Measurements from ENCODE around the gene IGFL2.

The IGFL2 gene

DNA sequence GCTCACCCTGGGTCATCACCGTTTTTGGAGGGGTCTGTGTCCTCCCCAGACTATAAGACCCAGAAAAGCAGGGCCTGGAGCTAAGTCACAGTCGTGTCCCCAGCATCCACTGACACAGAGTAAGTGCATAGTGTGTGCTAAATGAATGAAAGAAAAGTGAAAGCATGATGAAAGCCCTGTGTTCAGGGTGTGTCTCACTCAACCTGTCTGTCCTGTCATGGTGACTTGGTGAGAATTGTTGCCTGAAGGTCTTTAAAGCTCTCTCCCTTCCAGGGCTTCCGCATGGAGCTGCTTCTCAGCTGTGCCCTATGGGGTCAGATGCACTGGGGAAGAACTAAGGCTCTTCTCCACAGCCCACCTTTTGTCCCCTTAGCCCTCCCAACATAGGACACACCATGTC is 61.0 kb downstream of the IGFL2 start:
- DNase-seq (ENCODE audit: low spot score): no peak

DNA sequence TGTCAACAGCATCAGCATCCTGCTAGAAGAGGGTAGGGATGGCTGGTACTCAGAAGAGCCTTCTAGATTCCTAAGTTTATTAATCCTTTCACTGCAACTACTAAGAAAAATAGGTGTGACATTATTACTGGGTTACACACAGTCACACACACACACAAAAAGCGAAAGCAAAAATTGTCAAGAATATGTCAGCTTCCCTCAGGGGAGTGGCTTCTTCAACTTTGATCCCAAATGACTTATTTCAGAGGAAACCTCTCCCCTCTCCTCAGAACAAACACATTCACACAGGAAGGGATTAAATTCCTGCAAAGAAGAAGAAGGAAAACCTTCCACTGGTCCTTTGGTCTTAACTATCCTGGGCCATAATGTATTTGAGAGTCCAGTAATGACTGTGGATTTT is 61.4 kb downstream of the IGFL2 start:
- DNase-seq (ENCODE audit: low spot score): no peak

DNA sequence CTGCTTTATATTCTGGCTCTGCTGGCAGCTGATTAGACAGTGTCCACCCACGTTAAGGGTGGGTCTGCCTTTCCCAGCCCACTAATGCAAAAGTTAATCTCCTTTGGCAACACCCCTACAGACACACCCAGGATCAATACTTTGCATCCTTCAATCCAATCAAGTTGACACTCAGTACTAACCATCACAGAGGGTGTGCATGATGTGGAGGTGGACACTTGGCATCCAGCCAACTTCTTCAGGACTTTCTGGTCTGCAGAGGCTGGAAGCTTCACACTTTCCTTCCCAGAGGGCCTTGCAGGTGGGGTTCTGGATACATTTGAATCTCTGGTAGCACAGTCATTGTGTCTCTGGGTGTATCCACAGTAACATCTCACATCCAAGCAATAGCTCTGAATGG is 62.6 kb downstream of the IGFL2 start:
- DNase-seq (ENCODE audit: low spot score): no peak
